HEK293 (cell line): ENCODE measurements around the gene NEURL2.
A peak's percentile ranks its signal among the peaks of the same experiment; 100 is the strongest.

Source experiments
- CTCF ChIP-seq: fragments of 450-650 bp; formaldehyde crosslinking; IDR thresholded peaks from 2 replicates; pipeline ENCODE4 v1.5.1; 2016; ENCODE audit warnings: missing biosample characterization, missing genetic modification characterization
- HIC1 ChIP-seq: fragments of 450-650 bp; formaldehyde crosslinking; IDR thresholded peaks from 2 replicates; pipeline ENCODE4 v1.5.1; 2016; ENCODE audit warnings: missing biosample characterization, missing genetic modification characterization
- KLF16 ChIP-seq: fragments of 450-650 bp; formaldehyde crosslinking; IDR thresholded peaks from 2 replicates; pipeline ENCODE4 v1.5.1; 2017; ENCODE audit warnings: missing biosample characterization, missing genetic modification characterization
- KLF8 ChIP-seq: fragments of 450-650 bp; formaldehyde crosslinking; IDR thresholded peaks from 2 replicates; pipeline ENCODE4 v1.5.1; 2016; ENCODE audit warnings: missing biosample characterization, missing genetic modification characterization
- KLF9 ChIP-seq: fragments of 450-650 bp; formaldehyde crosslinking; IDR thresholded peaks from 2 replicates; pipeline ENCODE4 v1.5.1; 2016; ENCODE audit warnings: missing biosample characterization, missing genetic modification characterization, low read depth
- PBX3 ChIP-seq: sonication (generic); formaldehyde crosslinking; IDR thresholded peaks from 2 replicates; pipeline ENCODE4 v1.8.1; 2022; ENCODE audit warnings: mild to moderate bottlenecking, moderate library complexity, missing genetic modification reagents
- REPIN1 ChIP-seq: fragments of 450-650 bp; formaldehyde crosslinking; IDR thresholded peaks from 2 replicates; pipeline ENCODE4 v1.5.1; 2017; ENCODE audit warnings: missing biosample characterization, missing genetic modification characterization, low read depth
- YY1 ChIP-seq: fragments of 450-650 bp; formaldehyde crosslinking; IDR thresholded peaks from 2 replicates; pipeline ENCODE4 v1.5.1; 2018; ENCODE audit warnings: missing biosample characterization, missing genetic modification characterization
- ZBTB17 ChIP-seq: fragments of 450-650 bp; formaldehyde crosslinking; IDR thresholded peaks from 2 replicates; pipeline ENCODE4 v1.5.1; 2016; ENCODE audit warnings: missing biosample characterization, missing genetic modification characterization
- ZBTB21 ChIP-seq: fragments of 450-650 bp; formaldehyde crosslinking; IDR thresholded peaks from 2 replicates; pipeline ENCODE4 v1.5.1; 2017; ENCODE audit warnings: missing biosample characterization, missing genetic modification characterization
- ZNF112 ChIP-seq: fragments of 450-650 bp; formaldehyde crosslinking; IDR thresholded peaks from 2 replicates; pipeline ENCODE4 v1.5.0; 2017; ENCODE audit warnings: missing biosample characterization, missing genetic modification characterization
- ZNF121 ChIP-seq: fragments of 450-650 bp; formaldehyde crosslinking; IDR thresholded peaks from 2 replicates; pipeline ENCODE4 v1.5.1; 2016; ENCODE audit warnings: missing biosample characterization, missing genetic modification characterization
- ZNF175 ChIP-seq: fragments of 450-650 bp; formaldehyde crosslinking; IDR thresholded peaks from 2 replicates; pipeline ENCODE4 v1.5.1; 2016; ENCODE audit warnings: missing biosample characterization, missing genetic modification characterization
- ZNF2 ChIP-seq: fragments of 450-650 bp; formaldehyde crosslinking; IDR thresholded peaks from 2 replicates; pipeline ENCODE4 v1.5.1; 2016; ENCODE audit warnings: missing biosample characterization, missing genetic modification characterization
- ZNF223 ChIP-seq: fragments of 450-650 bp; formaldehyde crosslinking; IDR thresholded peaks from 2 replicates; pipeline ENCODE4 v1.5.1; 2016; ENCODE audit warnings: missing biosample characterization, missing genetic modification characterization
- ZNF274 ChIP-seq, 2 experiments: fragments of 200-500 bp in 1 of 2; fragments of 450-650 bp in 1 of 2; sonication (Bioruptor generic) in 1 of 2; formaldehyde crosslinking in 1 of 2; IDR thresholded peaks; 2 replicates each; pipeline versions ENCODE4 v1.5.1 to v1.6.1; 2014 to 2016; ENCODE audit warnings: borderline replicate concordance in 1 of 2, inconsistent platforms in 1 of 2, low read length in 1 of 2, missing biosample characterization in 1 of 2, missing genetic modification characterization in 1 of 2
- ZNF302 ChIP-seq: fragments of 450-650 bp; formaldehyde crosslinking; IDR thresholded peaks from 2 replicates; pipeline ENCODE4 v1.5.1; 2016; ENCODE audit warnings: missing biosample characterization, missing genetic modification characterization, low read depth
- ZNF433 ChIP-seq: fragments of 450-650 bp; formaldehyde crosslinking; IDR thresholded peaks from 2 replicates; pipeline ENCODE4 v1.5.1; 2016; ENCODE audit warnings: missing biosample characterization, missing genetic modification characterization, low read depth
- ZNF449 ChIP-seq: fragments of 450-650 bp; formaldehyde crosslinking; IDR thresholded peaks from 2 replicates; pipeline ENCODE4 v1.5.1; 2017; ENCODE audit warnings: missing biosample characterization, mild to moderate bottlenecking, missing genetic modification characterization, moderate library complexity
- ZNF596 ChIP-seq: fragments of 450-650 bp; IDR thresholded peaks from 2 replicates; pipeline ENCODE4 v1.5.0; 2018; ENCODE audit warnings: missing biosample characterization, mild to moderate bottlenecking, missing genetic modification characterization, moderate library complexity
- ZNF610 ChIP-seq: fragments of 450-650 bp; formaldehyde crosslinking; IDR thresholded peaks from 2 replicates; pipeline ENCODE4 v1.5.1; 2016; ENCODE audit warnings: missing biosample characterization, missing genetic modification characterization, borderline replicate concordance
- ZNF624 ChIP-seq: fragments of 450-650 bp; formaldehyde crosslinking; IDR thresholded peaks from 2 replicates; pipeline ENCODE4 v1.5.1; 2017; ENCODE audit warnings: missing biosample characterization, missing genetic modification characterization
- ZNF658 ChIP-seq: fragments of 450-650 bp; formaldehyde crosslinking; IDR thresholded peaks from 2 replicates; pipeline ENCODE4; 2016; ENCODE audit warnings: missing biosample characterization, missing genetic modification characterization
- ZNF701 ChIP-seq: fragments of 450-650 bp; formaldehyde crosslinking; IDR thresholded peaks from 2 replicates; pipeline ENCODE4 v1.5.1; 2016; ENCODE audit warnings: missing biosample characterization, missing genetic modification characterization
- ZNF707 ChIP-seq: fragments of 450-650 bp; formaldehyde crosslinking; IDR thresholded peaks from 2 replicates; pipeline ENCODE4 v1.5.1; 2016; ENCODE audit warnings: missing biosample characterization, missing genetic modification characterization
- ZNF785 ChIP-seq: fragments of 450-650 bp; formaldehyde crosslinking; IDR thresholded peaks from 2 replicates; pipeline ENCODE4 v1.5.1; 2016; ENCODE audit warnings: missing biosample characterization, missing genetic modification characterization
- TF ChIP-seq, protein P1 (sequence below): fragments of 450-650 bp; formaldehyde crosslinking; IDR thresholded peaks from 2 replicates; pipeline ENCODE4 v1.5.1; 2016; ENCODE audit warnings: missing biosample characterization, missing genetic modification characterization
- TF ChIP-seq, protein P2 (sequence below): fragments of 450-650 bp; formaldehyde crosslinking; IDR thresholded peaks from 2 replicates; pipeline ENCODE4 v1.5.1; 2016; ENCODE audit warnings: missing biosample characterization, missing genetic modification characterization
- TF ChIP-seq, protein P3 (sequence below): fragments of 450-650 bp; formaldehyde crosslinking; IDR thresholded peaks from 2 replicates; pipeline ENCODE4 v1.5.1; 2017; ENCODE audit warnings: missing biosample characterization, missing genetic modification characterization

Gene NEURL2

GRCh38 chr20:45860560-45861220, 30.3 kb downstream of the NEURL2 start (continued):
- no peak for TF ChIP-seq ZNF707
- TF ChIP-seq REPIN1, result no peak
- TF ChIP-seq ZNF302 (tag by site-specific recombination), result no peak
- TF ChIP-seq ZNF624 (tag by site-specific recombination), result no peak
- TF ChIP-seq ZNF2 (tag by site-specific recombination), result no peak
- TF ChIP-seq, protein P1, sequence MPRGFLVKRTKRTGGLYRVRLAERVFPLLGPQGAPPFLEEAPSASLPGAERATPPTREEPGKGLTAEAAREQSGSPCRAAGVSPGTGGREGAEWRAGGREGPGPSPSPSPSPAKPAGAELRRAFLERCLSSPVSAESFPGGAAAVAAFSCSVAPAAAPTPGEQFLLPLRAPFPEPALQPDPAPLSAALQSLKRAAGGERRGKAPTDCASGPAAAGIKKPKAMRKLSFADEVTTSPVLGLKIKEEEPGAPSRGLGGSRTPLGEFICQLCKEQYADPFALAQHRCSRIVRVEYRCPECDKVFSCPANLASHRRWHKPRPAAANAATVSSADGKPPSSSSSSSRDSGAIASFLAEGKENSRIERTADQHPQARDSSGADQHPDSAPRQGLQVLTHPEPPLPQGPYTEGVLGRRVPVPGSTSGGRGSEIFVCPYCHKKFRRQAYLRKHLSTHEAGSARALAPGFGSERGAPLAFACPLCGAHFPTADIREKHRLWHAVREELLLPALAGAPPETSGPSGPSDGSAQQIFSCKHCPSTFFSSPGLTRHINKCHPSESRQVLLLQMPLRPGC (tag by site-specific recombination), result no peak
- no peak for TF ChIP-seq HIC1
- TF ChIP-seq, protein P2, sequence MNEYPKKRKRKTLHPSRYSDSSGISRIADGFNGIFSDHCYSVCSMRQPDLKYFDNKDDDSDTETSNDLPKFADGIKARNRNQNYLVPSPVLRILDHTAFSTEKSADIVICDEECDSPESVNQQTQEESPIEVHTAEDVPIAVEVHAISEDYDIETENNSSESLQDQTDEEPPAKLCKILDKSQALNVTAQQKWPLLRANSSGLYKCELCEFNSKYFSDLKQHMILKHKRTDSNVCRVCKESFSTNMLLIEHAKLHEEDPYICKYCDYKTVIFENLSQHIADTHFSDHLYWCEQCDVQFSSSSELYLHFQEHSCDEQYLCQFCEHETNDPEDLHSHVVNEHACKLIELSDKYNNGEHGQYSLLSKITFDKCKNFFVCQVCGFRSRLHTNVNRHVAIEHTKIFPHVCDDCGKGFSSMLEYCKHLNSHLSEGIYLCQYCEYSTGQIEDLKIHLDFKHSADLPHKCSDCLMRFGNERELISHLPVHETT, result peak; percentile 71
- TF ChIP-seq KLF16 (tag by site-specific recombination), result no peak
- TF ChIP-seq ZNF112 (tag by site-specific recombination), result no peak
- TF ChIP-seq PBX3 (CRISPR knock-in tag), result no peak
- TF ChIP-seq ZNF701 (tag by site-specific recombination), result no peak
- TF ChIP-seq ZNF658 (tag by site-specific recombination), result no peak
- no peak for TF ChIP-seq ZNF596 (tag by site-specific recombination)
- no peak for TF ChIP-seq ZNF223 (tag by site-specific recombination)
- TF ChIP-seq ZNF274 (IDR thresholded peaks at IDR 0.05; ENCODE audit: low read length), result no peak
- TF ChIP-seq ZNF274 (tag by site-specific recombination; IDR thresholded peaks at IDR 0.05; ENCODE audit: borderline replicate concordance), result no peak
- no peak for TF ChIP-seq KLF9 (tag by site-specific recombination)
- no peak for TF ChIP-seq YY1 (tag by site-specific recombination)
- peak; percentile 50; the same call in 1 of the 2 replicates for TF ChIP-seq KLF8 (tag by site-specific recombination)
- TF ChIP-seq ZNF610 (tag by site-specific recombination), result no peak
- TF ChIP-seq ZNF449 (tag by site-specific recombination), result no peak
- TF ChIP-seq ZNF785 (tag by site-specific recombination), result no peak
- no peak for TF ChIP-seq ZNF175 (tag by site-specific recombination)
- peak; percentile 55 for TF ChIP-seq ZBTB17 (tag by site-specific recombination)
- no peak for TF ChIP-seq CTCF (tag by site-specific recombination)
- TF ChIP-seq ZBTB21 (tag by site-specific recombination), result peak; percentile 81
- TF ChIP-seq, protein P3, sequence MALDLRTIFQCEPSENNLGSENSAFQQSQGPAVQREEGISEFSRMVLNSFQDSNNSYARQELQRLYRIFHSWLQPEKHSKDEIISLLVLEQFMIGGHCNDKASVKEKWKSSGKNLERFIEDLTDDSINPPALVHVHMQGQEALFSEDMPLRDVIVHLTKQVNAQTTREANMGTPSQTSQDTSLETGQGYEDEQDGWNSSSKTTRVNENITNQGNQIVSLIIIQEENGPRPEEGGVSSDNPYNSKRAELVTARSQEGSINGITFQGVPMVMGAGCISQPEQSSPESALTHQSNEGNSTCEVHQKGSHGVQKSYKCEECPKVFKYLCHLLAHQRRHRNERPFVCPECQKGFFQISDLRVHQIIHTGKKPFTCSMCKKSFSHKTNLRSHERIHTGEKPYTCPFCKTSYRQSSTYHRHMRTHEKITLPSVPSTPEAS, result no peak
- no peak for TF ChIP-seq ZNF121 (tag by site-specific recombination)
- TF ChIP-seq ZNF433 (tag by site-specific recombination), result no peak
